ENCODE measurements around the gene HECW1.
"Not testable (repeated sequence)": the region's sequence is repeated elsewhere in the genome, so short reads cannot be mapped to it uniquely, and the experiment has no call there.

HECW1 gene

GRCh38 chr7:43583424-43584194 lies 471.2 kb downstream of the HECW1 start:
- no peak for TF ChIP-seq CTCF (IDR thresholded peaks at IDR 0.05)
- H3K4me3 ChIP-seq (ENCODE audit: low read depth in 1 of 2, low read length in 1 of 2): peak overlapping the region; percentile 88 to 94
- H3K4me1 ChIP-seq (ENCODE audit: control insufficient read depth in 1 of 2, insufficient read depth in 1 of 2, low read depth in 1 of 2, low read length in 1 of 2): peaks cover 46 to 50% of the 10 kb centered on the region in 2 experiments
- peaks cover 24% of the 10 kb centered on the region for H3K27me3 ChIP-seq
- H3K36me3 ChIP-seq: no peaks in the 10 kb centered on the region
- H3K9me3 ChIP-seq: no peaks in the 10 kb centered on the region
- peak overlapping the region; percentile 95 for H3K27ac ChIP-seq

GRCh38 chr7:43584195-43584586 lies 471.7 kb downstream of the HECW1 start:
- Histone ChIP-seq H3K27me3 (peaks cover 24% of the 10 kb centered on the region), H3K27ac (peak overlapping the region; percentile 95), H3K9me3 (no peaks in the 10 kb centered on the region), H3K4me3 (ENCODE audit: low read depth in 1 of 2, low read length in 1 of 2) (peak overlapping the region; percentile 88 to 94), H3K36me3 (no peaks in the 10 kb centered on the region), H3K4me1 (ENCODE audit: control insufficient read depth in 1 of 2, insufficient read depth in 1 of 2, low read depth in 1 of 2, low read length in 1 of 2) (peaks cover 52 to 56% of the 10 kb centered on the region in 2 experiments)
- no peak for TF ChIP-seq CTCF (IDR thresholded peaks at IDR 0.05)

- Histone ChIP-seq H3K27ac (peak overlapping the region; percentile 95), H3K4me1 (ENCODE audit: control insufficient read depth in 1 of 2, insufficient read depth in 1 of 2, low read depth in 1 of 2, low read length in 1 of 2) (peaks cover 54 to 60% of the 10 kb centered on the region in 2 experiments), H3K27me3 (peaks cover 24% of the 10 kb centered on the region), H3K4me3 (ENCODE audit: low read depth in 1 of 2, low read length in 1 of 2) (peak overlapping the region; percentile 88 to 94)
- H3K9me3 ChIP-seq, H3K36me3 ChIP-seq: not testable (repeated sequence)
Observed at GRCh38 chr7:43584733-43585132, 472.3 kb downstream of the HECW1 start.

GRCh38 chr7:43585562-43585961 lies 473.1 kb downstream of the HECW1 start:
- Histone ChIP-seq H3K4me3 (ENCODE audit: low read depth in 1 of 2, low read length in 1 of 2) (peak overlapping the region; percentile 88 to 94), H3K27ac (peak overlapping the region; percentile 95)

GRCh38 chr7:43586251-43586900 lies 473.9 kb downstream of the HECW1 start:
- Histone ChIP-seq H3K4me1 (ENCODE audit: control insufficient read depth in 1 of 2, insufficient read depth in 1 of 2, low read depth in 1 of 2, low read length in 1 of 2) (peaks cover 69 to 75% of the 10 kb centered on the region in 2 experiments), H3K27ac (peak overlapping the region; percentile 95), H3K4me3 (ENCODE audit: low read depth in 1 of 2, low read length in 1 of 2) (peak overlapping the region; percentile 88 to 94), H3K36me3 (no peaks in the 10 kb centered on the region), H3K9me3 (no peaks in the 10 kb centered on the region), H3K27me3 (peaks cover 12% of the 10 kb centered on the region)
- no peak for TF ChIP-seq CTCF (IDR thresholded peaks at IDR 0.05)

More at GRCh38 chr7:43585562-43585961, 473.1 kb downstream of the HECW1 start:
- peaks cover 61 to 67% of the 10 kb centered on the region in 2 experiments for H3K4me1 ChIP-seq (ENCODE audit: control insufficient read depth in 1 of 2, insufficient read depth in 1 of 2, low read depth in 1 of 2, low read length in 1 of 2)
- no peaks in the 10 kb centered on the region for H3K9me3 ChIP-seq
- H3K27me3 ChIP-seq: peaks cover 20% of the 10 kb centered on the region
- no peaks in the 10 kb centered on the region for H3K36me3 ChIP-seq
- TF ChIP-seq CTCF (IDR thresholded peaks at IDR 0.05): no peak
